GM21786 (cell line): ENCODE data around the gene SPATS2L.
A peak's percentile ranks its signal among the peaks of the same experiment; 100 is the strongest.

Source experiments
- ATAC-seq: cut with Tn5 transposase; IDR thresholded peaks from one replicate; pipeline ENCODE4 v1.9.1; 2021; ENCODE audit not compliant: unreplicated experiment

Gene SPATS2L

DNA sequence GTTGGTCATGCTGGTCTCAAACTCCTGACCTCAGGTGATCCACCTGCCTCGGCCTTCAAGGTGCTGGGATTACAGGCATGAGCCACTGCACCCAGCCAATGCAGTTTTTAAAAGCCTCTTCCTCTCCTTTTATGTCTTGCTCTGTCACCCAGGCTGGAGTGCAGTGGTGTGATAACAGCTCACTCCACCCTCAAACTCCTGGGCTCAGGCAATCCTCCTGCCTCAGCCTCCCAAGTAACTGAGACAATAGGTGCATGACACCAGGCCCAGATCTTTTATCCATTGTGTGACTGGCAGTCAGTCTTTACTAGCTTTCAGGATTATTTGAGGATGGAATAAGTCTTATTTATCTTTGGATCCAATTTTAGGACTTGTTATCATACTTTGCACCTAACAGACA, 190.2 kb downstream of the SPATS2L start:
- no peak for ATAC-seq

DNA sequence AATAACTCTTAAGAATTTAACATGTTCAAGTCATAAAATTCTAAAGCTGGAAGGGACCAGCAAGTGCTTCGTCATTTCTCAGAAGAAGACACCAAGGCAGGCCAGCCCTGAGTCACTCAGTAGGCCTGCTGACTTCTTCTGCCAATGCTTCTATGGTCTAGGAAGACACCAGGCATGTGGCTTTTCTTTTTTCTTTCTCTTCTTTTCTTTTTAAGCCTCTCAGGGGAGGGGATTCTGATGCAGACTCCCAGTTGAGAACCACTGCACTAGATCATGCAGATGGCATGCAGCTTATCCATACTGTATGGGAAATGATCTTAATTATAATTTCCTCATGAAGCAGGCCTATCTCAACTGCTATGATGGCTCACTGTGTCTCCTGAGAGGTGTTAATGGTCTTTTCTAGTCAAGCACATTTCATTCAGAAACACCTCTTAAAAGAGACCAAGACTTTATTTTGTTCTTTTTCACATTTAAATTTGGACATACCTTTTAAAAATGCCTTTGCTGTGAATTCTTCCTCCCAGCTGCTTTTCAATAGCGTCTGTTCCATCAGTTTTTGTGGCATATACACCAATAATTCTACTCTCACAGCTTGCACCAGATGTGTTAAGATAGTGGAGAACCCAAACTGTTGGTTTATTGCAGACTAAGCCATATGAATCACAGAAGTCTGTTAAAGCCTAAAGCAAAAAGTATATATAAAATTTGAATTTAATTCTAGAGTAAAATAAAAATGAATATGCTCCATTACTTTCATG, 192.1 kb downstream of the SPATS2L start:
- no peak for ATAC-seq

DNA sequence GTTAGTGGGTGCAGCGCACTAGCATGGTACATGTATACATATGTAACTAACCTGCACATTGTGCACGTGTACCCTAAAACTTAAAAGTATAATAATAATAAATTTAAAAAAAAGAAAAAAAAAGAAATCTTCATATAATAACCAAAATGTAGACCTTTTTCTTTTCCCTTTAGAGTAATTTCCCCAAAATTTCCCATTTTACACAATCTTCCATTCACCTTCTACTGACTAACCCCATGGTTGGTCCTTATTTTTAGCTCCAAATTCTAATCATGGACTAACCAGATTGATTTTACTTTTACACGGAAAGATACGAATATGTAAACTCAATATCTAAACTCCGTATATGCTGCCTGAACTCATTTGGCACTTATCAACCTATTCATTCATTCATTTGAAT, 195.7 kb downstream of the SPATS2L start:
- ATAC-seq: no peak

DNA sequence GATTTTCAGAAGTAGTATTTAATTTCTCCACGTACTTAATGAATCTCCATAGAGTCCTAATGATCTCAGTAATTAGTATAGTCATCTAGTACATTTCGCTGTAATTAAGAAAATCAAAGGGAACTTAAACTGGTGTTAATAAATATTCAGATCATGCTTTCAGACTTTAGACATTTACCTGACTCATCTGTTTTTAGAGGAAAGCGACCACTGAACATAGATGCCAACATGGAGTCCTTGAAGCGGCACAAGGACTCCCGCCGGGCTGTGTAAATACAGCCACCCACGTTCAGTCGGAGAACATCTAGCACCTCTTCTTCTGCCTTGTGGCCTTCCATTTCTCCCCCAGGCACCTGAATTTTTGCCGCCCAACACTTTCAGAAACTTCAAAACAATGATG, 200.2 kb downstream of the SPATS2L start:
- ATAC-seq: no peak

DNA sequence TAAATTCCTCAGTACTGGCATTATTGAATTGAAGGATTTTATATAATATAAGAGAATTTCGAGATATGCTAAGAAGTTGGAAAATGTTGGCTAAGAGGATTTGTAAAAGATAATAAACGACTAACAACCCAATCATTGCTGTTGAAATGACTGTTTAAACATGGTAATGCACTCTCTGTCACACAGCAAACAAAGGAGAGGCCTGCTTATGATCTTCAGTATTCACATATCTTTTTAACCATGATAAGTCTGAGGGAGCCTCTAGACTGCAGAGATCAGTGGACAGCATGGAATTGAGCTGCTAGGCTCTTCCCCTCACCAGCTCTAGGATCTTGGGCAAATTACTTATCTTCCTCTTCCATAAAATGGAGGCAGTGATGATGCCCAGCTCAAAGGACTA, 200.7 kb downstream of the SPATS2L start:
- no peak for ATAC-seq

DNA sequence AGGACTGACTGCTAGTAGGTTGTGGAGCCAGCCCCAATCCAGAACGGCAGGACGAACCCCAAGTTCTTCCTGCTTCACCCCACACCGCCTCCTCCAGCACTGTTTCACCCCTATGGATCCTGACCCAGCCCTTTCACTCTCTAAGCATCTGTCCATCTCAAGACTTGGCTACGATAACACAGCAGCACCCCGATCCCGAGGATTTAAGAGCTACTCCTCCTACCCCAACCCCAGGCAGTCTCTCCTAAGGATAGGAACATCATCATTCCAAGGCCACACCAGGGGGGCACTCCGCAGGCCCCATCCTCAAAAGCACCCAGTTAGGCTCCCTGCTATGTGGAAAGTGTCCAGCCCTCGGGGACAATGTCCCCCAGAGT, 202.7 kb downstream of the SPATS2L start:
- no peak for ATAC-seq

DNA sequence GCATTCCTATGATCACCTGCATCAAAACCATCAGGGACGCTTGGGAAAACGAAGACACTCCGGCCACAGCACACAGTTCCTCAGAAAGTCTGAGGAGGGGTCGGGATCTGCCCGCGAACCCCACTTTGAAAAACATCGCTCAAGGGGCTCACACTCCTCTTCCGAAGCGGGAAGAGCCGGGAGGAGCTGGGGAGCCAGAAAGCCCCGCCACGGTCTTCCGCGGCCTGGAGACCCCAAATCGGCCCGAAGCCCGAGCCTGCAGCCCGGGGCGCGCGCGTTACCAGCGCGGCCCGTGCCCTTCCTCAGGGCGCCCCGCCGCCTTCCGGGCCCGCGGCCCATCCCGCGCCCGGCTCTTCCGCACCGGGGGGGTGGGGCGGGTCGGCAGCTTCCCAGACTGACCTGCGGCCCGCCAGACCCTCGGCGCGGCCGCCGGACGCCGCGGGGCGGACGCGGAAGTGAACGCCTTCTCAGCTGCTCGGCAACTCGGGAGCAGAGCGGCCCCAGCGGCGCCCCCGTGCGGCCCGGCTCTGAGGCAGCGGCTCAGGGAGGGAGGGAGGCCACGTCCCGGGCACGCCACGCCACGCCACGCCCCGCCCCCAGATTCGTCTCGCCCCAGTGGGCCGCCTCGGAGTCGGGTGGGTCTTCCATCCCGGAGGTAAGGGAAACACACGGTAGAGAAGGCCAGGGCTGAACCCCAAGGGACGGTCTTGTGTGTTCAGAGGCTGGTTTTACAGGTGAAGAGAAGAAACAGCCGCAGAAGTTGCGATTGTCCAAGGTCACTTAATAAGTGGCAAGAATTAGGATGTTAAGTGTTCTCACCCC, 203.3 kb downstream of the SPATS2L start, which contains the start of gene KCTD18:
TSS of gene KCTD18 (minus strand) at position 457 of the 822 bp plus-strand sequence. CDS start 3,052 bp downstream, outside the sequence.
- ATAC-seq: peak; percentile 97

DNA sequence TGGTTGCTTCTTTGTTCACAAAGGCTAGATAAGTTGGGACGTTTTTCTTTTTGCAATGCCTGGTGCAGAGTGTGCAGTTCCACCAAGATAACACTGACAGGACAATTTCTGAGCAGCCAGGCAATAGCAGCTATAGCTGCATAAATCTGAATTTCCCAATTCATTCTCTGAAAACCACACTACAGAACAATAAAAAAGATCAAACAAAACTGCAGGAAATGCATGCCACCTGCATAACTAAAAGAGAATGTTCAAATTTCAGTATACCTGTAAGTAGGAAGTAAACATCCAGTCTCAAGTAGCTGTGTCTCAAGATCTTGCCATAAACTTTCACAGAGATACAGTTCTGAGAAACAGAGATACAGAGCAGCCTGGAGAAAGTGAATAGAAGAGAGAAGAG, 208.7 kb downstream of the SPATS2L start:
- ATAC-seq: no peak

DNA sequence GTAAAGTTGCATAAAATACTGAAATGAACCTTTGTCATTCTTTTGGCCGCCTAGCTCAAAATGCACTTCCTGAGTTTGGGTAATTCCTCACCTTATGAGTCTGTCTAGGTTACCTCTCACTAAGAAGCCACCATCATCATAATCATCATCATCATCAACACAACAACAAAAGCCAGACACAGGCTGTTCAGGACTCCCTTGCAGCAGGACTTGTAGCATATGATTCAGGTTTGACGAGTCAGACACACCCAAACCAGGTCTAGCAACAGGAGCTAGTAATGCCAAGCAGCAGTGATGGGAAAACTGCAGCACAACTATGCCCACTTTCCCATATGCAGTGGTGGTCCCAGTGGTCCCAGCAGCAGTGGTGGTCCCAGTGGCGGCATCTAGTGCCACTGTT, 216.7 kb downstream of the SPATS2L start:
- no peak for ATAC-seq

DNA sequence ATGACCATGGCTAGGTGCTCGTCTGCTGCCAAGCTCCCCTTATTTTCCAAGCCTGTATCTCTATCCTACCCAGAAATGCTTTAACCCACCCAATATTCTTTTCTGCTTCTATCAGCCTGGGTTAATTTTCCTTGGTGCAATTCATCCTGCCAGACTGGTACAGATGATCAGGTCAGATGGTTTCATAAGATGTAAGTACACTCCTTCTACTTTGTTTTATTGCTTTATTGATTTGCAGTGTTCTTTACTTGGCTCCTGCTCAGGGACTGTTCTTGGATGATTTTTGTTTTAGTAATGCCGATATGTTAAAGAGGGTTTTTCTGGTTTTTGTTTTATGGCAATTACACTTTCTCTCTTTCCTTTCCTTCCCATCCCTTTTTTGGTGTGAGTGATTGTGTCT, 217.1 kb downstream of the SPATS2L start:
- ATAC-seq: no peak

DNA sequence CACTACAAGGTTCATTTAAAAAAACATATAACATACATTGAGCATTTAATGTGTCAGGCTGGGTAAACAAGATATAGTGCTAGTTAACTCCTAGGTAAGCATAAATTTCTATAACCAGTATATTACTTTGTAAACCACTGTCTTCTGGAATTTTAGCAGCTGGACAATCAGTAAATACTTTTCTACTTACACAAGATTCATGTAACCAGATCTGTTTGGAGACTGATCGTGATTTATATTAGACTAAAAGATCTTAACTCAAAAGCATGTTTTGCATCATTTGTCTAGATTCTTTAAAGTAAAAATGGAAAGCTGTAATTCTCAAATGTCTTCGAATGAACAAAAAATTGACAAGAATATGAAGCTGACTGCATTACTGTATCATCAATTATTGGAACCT, 218.6 kb downstream of the SPATS2L start:
- ATAC-seq: no peak

DNA sequence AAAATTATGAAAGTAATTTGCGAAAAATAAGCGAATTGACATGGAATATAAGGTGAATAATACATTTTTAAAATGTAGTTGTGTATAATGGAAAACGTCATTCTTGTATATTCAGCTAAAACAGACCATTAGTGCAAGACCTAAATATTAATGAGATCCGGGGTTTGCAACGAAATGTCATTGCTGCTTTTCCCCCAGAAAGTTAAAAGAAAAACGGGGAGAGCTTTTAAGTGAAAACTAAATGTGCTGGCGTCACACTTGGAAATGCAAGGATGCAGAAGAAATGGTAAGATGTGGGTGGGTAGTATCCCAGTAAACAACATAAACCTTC, 219.0 kb downstream of the SPATS2L start:
- no peak for ATAC-seq

DNA sequence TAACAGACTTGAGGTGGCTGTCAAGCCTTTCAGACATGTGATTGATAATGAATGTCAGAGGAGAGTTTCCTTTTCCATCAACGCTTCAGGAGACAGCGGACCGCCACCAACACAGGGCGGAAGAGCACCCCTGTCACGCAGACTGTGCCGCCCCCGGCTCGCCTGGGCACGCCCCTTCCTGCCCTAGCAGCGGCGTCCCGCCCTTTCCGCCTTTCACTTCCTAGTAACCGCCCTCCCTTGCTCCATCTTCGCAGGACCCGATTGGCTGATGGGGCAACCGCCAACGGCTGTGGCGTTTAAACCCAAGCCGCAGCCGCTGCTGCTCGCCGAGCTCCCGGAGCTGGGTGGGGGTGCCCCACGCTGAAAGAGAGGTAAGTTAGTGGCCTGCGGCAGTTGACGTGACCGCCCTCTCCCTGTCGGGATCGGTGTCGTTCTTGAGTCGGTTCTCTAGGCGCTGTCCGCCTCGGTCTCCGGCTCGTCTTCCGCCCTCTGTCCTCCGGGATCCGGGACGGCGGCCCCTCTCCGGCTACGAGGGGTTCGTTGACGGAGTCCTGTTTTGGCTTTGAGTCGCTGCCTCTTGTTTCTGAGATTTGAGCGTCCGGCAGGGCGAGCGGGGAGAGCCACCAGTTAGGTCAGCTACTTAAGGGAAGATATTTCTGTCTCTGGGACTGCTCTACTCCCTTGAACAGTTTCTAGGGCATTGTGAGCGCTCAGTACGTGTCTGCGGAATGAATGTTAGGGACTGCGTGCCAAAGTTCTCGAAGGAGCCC, 219.6 kb downstream of the SPATS2L start, which contains the start of gene SGO2:
TSS of gene SGO2 (plus strand) at position 326 of the 770 bp plus-strand sequence. CDS start 6,769 bp downstream, outside the sequence.
- ATAC-seq: peak; percentile 100

DNA sequence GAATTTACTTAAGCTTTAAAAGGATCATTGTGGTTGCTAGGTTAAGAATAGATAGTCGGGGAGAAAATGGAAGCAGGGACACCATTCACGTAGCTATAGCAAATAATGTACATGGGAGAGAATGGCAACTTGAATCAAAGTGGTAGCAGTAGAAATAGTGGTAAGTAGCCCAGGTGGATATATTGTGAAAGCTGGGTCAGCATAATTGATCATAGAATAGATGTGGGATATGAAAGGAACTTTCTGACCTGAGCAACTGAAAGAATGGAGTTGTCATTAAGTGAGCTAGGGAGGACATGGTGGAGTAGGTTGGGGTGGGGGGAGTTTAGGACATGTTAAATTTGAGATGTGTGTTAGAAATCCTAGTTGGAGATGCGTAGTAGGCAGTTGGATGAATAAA, 221.7 kb downstream of the SPATS2L start:
- no peak for ATAC-seq
